Measurements from ENCODE around the gene RNF130. TPM values are rescaled to one million over a fixed set of nuclear protein-coding genes. Genes with fewer than 3 reads are reported as not detected.
A peak's percentile ranks its signal among the peaks of the same experiment; 100 is the strongest.

The RNF130 gene, protein sequence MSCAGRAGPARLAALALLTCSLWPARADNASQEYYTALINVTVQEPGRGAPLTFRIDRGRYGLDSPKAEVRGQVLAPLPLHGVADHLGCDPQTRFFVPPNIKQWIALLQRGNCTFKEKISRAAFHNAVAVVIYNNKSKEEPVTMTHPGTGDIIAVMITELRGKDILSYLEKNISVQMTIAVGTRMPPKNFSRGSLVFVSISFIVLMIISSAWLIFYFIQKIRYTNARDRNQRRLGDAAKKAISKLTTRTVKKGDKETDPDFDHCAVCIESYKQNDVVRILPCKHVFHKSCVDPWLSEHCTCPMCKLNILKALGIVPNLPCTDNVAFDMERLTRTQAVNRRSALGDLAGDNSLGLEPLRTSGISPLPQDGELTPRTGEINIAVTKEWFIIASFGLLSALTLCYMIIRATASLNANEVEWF
- total RNA-seq (69.2 TPM), polyA plus RNA-seq (71.3 TPM)

DNA sequence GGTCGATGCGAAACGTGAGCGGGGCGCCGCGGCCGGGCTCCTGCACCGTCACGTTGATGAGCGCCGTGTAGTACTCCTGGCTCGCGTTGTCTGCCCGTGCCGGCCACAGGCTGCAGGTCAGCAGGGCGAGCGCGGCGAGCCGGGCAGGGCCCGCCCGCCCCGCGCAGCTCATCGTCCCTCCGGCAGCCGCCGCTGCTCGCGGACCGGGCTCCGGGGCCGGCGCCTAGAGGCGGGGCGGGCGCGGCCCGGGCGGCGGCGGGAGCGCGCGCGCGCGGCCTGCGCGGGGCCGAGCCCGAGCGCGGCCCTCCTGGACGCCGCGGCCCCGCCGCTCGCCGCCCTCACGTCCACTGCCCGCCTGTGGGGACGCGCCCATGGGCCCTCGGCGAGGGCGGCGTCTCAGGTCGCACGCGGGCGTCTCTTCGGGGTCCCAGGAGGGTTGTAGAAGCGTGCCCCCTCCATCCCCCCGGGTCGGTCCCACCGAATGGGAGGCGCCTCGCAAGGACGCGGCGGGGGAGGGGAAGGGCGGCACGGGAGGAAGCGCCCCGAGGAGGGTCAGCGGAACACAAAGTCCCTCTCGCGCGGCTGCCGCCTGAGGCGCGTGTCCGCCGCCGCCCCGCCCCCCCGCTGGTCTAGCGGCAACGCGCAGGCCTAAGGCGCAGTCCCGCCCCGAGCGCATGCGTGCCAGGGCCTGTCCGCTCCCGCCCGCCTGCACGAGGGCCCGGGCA, at the start of gene RNF130:
RNF130 (minus strand) TSS at position 229 of the 725 bp plus-strand sequence; CDS start at position 172, 57 bp downstream.
- DNase-seq (ENCODE audit: extremely low spot score): peak; percentile 65
- peak within 1 kb of the TSS; percentile 99 for H3K27ac ChIP-seq (ENCODE audit: low read depth)
- H3K4me3 ChIP-seq (ENCODE audit: low read depth, low read length): peak within 1 kb of the TSS; percentile 80
- H3K4me1 ChIP-seq (ENCODE audit: insufficient read depth): peaks cover 2% of the 10 kb centered on the region
- H3K36me3 ChIP-seq (ENCODE audit: insufficient read depth): no peaks in the 10 kb centered on the region
- under 1% methylated on average over 113 of the region's 113 CpGs for WGBS

DNA sequence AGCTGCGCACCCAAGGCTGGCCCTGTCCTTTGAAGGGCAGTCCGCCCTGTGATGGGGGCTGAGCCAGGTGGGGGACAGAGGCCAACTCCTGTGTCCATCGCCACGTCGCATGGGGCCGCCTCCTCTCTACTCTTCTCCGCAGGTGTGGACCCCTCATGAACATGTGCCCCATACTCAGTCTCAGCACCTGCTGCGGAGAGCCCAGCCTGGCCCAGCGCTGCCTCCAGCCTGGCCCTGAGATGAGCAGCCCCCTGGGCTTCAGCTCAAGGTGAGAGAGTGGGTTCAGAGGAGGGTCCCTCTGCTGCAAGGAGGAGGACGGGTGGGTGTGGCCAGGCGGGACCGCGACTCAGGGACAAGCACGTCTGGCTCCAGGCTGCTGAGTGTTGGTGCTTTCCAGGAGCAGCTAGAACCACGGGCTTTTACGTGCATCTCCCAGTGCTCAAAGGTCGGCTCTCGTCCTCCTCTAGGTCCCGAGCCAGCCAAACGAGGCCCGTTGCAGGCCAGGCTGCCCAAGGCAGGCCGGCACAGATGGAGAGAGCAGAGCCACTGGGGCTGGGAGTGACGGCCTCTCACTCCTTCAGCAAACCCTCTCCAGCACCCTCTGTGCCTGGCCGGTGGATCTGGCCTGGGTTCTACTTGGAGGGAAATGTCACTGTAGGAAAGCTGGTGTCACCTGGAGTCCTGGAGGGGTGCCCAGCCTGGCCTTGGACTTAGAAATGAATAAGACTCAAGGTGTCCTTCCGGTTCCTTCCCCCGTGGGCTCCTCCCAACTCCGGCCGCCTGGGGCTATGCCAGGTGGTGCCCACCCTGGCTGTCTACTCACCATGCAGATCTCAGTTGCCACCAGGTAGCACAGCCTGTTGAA, 48.9 kb upstream of the RNF130 start:
- no peaks in the 10 kb centered on the region for H3K4me1 ChIP-seq (ENCODE audit: insufficient read depth)
- WGBS: 83% methylated on average over 28 of the region's 28 CpGs
- no peak overlapping the region for H3K4me3 ChIP-seq (ENCODE audit: low read depth, low read length)
- no peak overlapping the region for H3K27ac ChIP-seq (ENCODE audit: low read depth)
- no peak for DNase-seq (ENCODE audit: extremely low spot score)
- no peaks in the 10 kb centered on the region for H3K36me3 ChIP-seq (ENCODE audit: insufficient read depth)

DNA sequence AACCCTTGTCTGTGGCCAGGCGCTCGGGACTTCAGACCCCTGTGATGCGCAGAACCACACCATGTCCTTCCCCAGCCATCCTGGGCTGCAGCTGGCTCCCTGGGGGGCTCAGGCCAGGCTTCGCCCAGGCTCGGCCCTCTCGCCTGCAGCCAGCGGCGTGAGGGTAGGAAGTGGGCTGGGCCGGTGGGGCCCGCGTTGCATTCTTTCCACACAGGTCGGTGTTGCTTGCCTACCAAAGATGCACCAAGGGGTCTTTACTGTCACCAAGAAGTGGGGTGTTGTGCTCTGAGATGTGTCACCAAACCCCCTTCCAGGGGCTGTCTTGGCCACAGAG, 48.3 kb upstream of the RNF130 start:
- H3K27ac ChIP-seq (ENCODE audit: low read depth): no peak overlapping the region
- H3K4me1 ChIP-seq (ENCODE audit: insufficient read depth): no peaks in the 10 kb centered on the region
- no peak for DNase-seq (ENCODE audit: extremely low spot score)
- no peaks in the 10 kb centered on the region for H3K36me3 ChIP-seq (ENCODE audit: insufficient read depth)
- 93% methylated on average over 12 of the region's 12 CpGs for WGBS
- no peak overlapping the region for H3K4me3 ChIP-seq (ENCODE audit: low read depth, low read length)

DNA sequence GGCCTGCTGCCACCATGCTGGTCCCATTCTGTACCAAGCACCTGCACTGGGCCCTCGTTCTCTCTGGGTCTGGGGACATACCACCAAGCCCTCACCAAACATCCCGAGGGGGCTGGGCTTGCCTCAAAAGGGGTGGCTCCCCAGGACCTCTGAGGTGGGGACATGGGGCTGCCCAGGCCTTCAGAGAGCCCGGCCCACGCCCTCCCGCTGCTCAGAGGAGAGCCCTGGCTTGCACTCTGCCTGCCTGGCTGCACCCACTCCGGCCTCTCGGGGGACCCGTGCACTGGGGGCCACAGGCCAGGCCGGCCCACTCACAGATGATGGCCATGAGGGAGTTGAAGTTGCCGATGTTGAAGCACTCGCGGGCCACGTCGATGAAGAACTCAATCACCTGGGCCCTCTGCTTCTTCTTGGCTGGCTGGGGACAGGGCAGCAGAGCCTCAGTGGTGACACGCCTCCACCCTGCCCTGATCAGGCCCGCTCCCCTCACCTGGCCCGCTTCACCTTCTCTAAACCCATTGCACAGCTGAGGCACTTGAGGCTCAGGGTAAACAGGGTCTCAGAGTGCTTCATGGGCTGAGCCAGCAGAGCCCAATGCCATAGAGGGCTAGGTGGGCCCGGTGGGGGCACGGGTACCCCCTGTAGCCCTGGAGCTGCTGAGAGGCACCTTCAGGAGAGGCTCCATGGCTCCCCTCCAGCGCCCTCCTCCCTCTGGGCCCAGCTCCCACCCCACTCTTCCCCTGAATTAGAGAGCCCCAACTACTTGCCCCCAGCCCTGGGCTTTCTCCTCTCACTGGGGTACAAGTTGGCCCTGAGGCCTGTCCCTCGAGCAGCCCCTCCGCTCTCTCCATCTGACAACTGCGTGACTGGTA, 47.7 kb upstream of the RNF130 start:
- Histone ChIP-seq H3K4me3 (ENCODE audit: low read depth, low read length) (no peak overlapping the region), H3K27ac (ENCODE audit: low read depth) (no peak overlapping the region), H3K36me3 (ENCODE audit: insufficient read depth) (no peaks in the 10 kb centered on the region), H3K4me1 (ENCODE audit: insufficient read depth) (no peaks in the 10 kb centered on the region)
- DNase-seq (ENCODE audit: extremely low spot score): no peak
- 91% methylated on average over 23 of the region's 23 CpGs for WGBS

DNA sequence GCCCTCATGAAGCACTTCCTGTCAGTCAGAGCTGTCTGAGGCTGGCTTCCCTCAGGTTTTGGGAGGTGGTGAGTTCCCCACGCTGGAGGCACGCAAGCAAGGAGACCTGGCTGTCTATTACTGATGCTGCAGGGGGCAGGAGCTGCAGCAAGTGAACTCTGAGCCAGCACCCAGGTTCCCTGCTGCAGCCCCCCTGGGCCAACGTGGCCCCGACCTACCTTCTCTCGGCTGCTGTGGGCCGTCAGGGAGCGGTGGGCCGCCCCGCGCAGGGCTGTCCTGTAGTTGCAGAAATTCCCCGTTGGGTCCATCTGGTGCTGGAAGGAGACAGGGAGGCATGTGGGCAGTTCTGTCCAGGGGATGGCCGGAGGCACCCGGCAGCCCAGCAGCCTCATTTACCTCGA, 46.8 kb upstream of the RNF130 start:
- DNase-seq (ENCODE audit: extremely low spot score): no peak
- H3K4me3 ChIP-seq (ENCODE audit: low read depth, low read length): no peak overlapping the region
- WGBS: 92% methylated on average over 14 of the region's 14 CpGs
- H3K36me3 ChIP-seq (ENCODE audit: insufficient read depth): no peaks in the 10 kb centered on the region
- H3K27ac ChIP-seq (ENCODE audit: low read depth): no peak overlapping the region
- H3K4me1 ChIP-seq (ENCODE audit: insufficient read depth): no peaks in the 10 kb centered on the region

DNA sequence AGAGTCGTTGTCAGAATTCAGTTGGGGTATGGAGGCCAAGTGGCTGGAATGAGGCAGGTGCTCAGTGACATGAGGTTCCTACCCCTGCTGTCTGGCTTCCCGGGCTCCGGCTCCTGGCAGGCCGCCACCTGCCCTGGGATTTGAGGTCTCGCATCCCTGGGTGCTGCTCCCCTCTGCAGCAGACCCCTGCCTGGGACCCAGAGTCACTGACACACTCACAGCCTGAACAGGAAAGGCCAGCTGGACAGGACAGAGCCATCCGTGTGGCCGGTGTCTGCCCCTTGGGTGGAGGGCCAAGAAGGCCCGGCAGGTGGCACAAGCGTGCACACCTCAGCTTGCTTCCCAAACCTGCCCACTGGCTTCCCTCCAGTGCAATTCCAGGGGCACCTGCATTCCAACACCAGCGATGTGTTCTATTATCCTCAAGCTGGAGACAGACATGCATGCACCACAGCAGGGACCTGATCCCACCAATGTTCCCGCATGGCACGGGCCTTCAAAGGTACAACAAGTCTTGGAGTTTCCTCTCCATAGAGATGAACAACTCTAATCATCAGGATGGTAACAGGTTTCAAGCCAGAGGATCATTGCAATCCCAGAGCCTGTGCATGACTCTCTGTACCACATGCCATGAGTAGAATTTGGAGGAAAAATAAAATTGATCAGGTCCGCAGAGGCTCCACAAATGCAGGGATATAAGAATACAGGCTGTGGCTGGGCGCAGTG, 45.6 kb upstream of the RNF130 start:
- H3K27ac ChIP-seq (ENCODE audit: low read depth): no peak overlapping the region
- DNase-seq (ENCODE audit: extremely low spot score): no peak
- no peaks in the 10 kb centered on the region for H3K4me1 ChIP-seq (ENCODE audit: insufficient read depth)
- WGBS: 87% methylated on average over 14 of the region's 14 CpGs
- H3K36me3 ChIP-seq (ENCODE audit: insufficient read depth): no peaks in the 10 kb centered on the region
- H3K4me3 ChIP-seq (ENCODE audit: low read depth, low read length): no peak overlapping the region

DNA sequence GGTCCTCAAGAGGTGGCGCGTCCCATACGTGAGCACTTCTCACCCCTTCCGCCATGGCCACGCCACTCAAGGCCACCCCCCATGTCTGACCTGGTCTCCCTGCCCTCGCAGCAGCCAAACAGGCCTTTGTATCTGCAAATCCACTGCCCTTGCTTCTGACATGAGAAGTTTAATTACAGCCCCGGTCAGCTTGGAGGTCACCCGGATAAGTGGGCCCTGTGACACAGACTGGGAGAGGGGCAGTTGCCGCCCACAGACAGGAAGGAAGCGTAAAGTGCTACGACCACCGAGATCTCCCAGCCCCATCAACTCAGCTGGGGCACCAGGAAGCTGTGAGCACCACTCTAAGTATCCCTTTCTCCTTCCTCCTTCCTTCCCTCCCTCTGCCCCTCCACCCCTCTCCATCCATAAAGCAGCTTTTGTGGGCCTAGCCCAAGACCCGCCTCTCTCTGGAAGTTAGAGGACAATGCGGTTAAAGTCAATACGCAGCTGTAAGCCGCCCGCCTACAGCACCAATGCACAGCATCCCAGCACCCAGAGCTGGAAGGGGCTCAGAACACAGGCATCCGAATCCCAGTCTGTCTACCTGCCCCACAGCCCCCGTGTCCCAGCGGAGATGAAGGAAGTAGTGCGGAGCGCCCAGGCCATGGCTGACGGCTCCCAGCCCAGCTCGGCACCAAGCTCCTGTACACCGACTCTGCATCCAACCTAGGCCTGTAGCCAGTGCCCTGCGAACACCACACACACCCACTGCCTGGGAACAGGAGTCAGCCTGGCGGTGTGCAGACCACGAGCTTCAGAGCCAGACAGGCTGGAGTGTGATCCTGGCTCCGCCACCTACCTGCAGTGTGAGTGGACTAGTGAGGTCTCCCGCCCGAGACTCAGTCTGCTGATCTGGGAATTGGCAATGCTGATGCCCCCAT, 44.8 kb upstream of the RNF130 start:
- WGBS: 74% methylated on average over 31 of the region's 31 CpGs
- no peak overlapping the region for H3K27ac ChIP-seq (ENCODE audit: low read depth)
- no peak overlapping the region for H3K4me3 ChIP-seq (ENCODE audit: low read depth, low read length)
- DNase-seq (ENCODE audit: extremely low spot score): no peak
- H3K4me1 ChIP-seq (ENCODE audit: insufficient read depth): no peaks in the 10 kb centered on the region
- no peaks in the 10 kb centered on the region for H3K36me3 ChIP-seq (ENCODE audit: insufficient read depth)

DNA sequence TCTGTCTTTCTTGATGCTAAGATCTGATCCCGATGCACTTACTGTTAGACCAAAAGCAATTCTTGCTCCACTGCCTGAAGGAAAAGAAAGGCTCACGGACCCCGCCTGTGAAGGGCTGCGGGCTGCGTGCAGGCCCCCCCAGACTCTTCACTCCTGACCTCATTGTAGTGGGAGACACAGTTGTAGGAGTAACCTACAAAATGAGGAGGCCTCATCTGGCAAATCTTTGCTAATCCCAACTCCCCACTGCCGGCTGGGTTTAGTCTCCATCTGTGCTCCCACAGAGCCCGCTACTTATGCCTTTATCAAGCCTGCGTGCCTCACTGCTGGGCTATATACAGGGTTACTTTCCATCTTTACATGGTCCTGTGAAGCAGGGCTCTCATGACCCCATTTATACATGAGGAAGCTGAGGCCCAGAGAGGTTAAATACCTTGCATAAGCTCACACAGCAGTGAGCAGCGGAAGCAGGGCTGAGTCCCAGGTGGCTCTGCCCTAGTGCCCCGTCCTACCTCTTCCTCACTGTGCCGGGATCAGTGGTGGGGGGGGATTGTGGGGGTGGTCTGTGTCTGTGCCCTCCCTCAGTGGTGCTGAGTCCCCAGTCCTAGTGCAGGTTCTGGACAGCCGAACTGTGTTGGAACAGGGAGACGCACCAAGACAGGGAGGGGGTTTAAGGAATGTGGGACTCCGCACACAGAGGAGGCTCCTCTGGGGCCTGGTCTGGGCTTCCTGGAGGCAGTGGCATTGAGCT, 43.9 kb upstream of the RNF130 start:
- DNase-seq (ENCODE audit: extremely low spot score): no peak
- Histone ChIP-seq H3K4me1 (ENCODE audit: insufficient read depth) (no peaks in the 10 kb centered on the region), H3K36me3 (ENCODE audit: insufficient read depth) (no peaks in the 10 kb centered on the region), H3K27ac (ENCODE audit: low read depth) (no peak overlapping the region), H3K4me3 (ENCODE audit: low read depth, low read length) (no peak overlapping the region)
- WGBS: 84% methylated on average over 14 of the region's 14 CpGs

DNA sequence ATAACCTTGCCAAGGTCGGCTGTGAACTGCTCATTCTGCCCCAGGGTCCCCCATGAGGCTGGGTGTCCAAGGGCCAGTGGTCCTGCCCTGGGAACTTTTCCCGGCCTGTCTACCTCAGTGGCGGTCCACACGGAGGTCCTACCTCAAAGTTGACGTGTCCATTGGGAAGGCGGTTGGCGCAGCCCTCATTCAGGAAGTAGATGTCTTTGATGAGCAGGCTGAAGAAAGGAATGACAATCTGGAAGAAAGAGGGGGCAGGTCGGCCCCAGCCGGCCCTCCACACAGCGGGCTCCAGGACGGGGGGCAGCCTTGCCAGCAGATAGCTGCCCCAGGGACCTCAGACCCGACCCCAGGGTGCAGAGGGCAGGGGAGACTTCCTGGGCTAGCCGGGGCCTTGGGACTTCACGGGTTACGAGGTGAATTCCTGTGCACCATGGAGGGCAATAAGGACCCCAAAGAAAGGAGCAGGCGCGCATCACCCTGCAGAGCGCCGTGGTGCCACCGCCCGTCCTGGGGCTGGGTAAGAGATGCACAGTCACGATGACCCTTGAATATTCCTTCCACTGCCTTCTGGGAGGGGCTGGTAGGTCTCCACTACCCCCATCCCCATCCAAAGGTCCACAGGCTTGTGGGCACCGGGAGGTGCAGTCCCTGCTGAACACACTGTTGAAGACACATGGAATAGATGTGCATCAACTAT, 42.9 kb upstream of the RNF130 start:
- DNase-seq (ENCODE audit: extremely low spot score): no peak

DNA sequence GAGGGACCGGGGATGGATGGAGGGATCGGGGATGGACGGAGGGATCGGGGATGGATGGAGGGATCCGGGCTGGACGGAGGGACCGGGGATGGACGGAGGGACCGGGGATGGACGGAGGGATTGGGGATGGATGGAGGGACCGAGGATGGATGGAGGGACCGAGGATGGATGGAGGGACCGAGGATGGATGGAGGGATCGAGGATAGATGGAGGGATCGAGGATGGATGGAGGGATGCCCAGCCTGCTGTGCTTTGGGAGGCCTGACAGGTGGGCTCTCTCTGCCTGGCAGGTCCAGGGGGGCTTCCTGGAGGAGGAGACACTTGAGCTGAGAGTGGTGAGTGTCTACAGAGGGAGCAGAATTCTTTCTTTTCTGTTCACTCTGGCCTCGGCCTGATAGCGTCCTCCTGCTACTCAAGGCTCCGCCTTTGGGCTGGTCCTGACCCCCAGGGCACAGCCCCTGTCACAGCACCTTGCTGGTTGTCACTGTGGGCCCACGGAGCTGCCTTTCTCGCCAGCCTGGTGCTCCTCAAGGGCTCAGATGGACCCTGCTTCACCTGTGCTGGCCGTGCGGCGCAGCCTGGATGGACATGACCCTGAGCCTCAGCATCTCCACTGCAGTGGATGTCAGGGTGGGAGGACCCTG, 42.2 kb upstream of the RNF130 start:
- Histone ChIP-seq H3K4me1 (ENCODE audit: insufficient read depth) (no peaks in the 10 kb centered on the region), H3K4me3 (ENCODE audit: low read depth, low read length) (no peak overlapping the region), H3K27ac (ENCODE audit: low read depth) (no peak overlapping the region), H3K36me3 (ENCODE audit: insufficient read depth) (no peaks in the 10 kb centered on the region)
- WGBS: 93% methylated on average over 23 of the region's 23 CpGs
- DNase-seq (ENCODE audit: extremely low spot score): no peak

More for the DNA sequence above, 42.9 kb upstream of the RNF130 start:
- Histone ChIP-seq H3K36me3 (ENCODE audit: insufficient read depth) (no peaks in the 10 kb centered on the region), H3K4me3 (ENCODE audit: low read depth, low read length) (no peak overlapping the region), H3K4me1 (ENCODE audit: insufficient read depth) (no peaks in the 10 kb centered on the region), H3K27ac (ENCODE audit: low read depth) (no peak overlapping the region)
- WGBS: 88% methylated on average over 23 of the region's 23 CpGs
